ENCODE data around the gene ABCA7. TPM values are rescaled to one million over a fixed set of nuclear protein-coding genes. Genes with fewer than 3 reads are reported as not detected.
A peak's percentile ranks its signal among the peaks of the same experiment; 100 is the strongest.

The ABCA7 gene
- total RNA-seq, 1 donor: 42.5 TPM

GRCh38 chr19:1098177-1099051 is 58.5 kb downstream of the ABCA7 start:
- no peak for DNase-seq (ENCODE audit: low read depth in 2 of 3, low spot score in 2 of 3)

GRCh38 chr19:1101337-1101698 is 61.4 kb downstream of the ABCA7 start:
- peak in 2 of 3 donors; percentile 60 to 79 for DNase-seq (ENCODE audit: low read depth in 2 of 3, low spot score in 2 of 3)

GRCh38 chr19:1102407-1103131 is 62.7 kb downstream of the ABCA7 start:
- DNase-seq (ENCODE audit: low read depth in 2 of 3, low spot score in 2 of 3): no peak

GRCh38 chr19:1103132-1103707 is 63.3 kb downstream of the ABCA7 start:
- DNase-seq (ENCODE audit: low read depth in 2 of 3, low spot score in 2 of 3): no peak

- DNase-seq (ENCODE audit: low read depth in 2 of 3, low spot score in 2 of 3): peak; percentile 100
These were observed 63.9 kb downstream of the ABCA7 start, which contains the start of gene GPX4 for GRCh38 chr19:1103708-1104310. Gene GPX4, plus strand, starts transcription at chr19:1103994. Its CDS starts 50 bp downstream, at chr19:1104044.

- peak in 2 of 3 donors; percentile 81 to 87 for DNase-seq (ENCODE audit: low read depth in 2 of 3, low spot score in 2 of 3)
These were observed 64.6 kb downstream of the ABCA7 start for GRCh38 chr19:1104311-1105007.

- no peak for DNase-seq (ENCODE audit: low read depth in 2 of 3, low spot score in 2 of 3)
These were observed 65.3 kb downstream of the ABCA7 start for GRCh38 chr19:1105008-1105872.

- DNase-seq (ENCODE audit: low read depth in 2 of 3, low spot score in 2 of 3): no peak
These were observed 66.2 kb downstream of the ABCA7 start for GRCh38 chr19:1105873-1106840.

- no peak for DNase-seq (ENCODE audit: low read depth in 2 of 3, low spot score in 2 of 3)
These were observed 67.1 kb downstream of the ABCA7 start for GRCh38 chr19:1106841-1107660.

GRCh38 chr19:1107661-1108261 is 67.9 kb downstream of the ABCA7 start:
- no peak for DNase-seq (ENCODE audit: low read depth in 2 of 3, low spot score in 2 of 3)

- no peak for DNase-seq (ENCODE audit: low read depth in 2 of 3, low spot score in 2 of 3)
These were observed 68.6 kb downstream of the ABCA7 start for GRCh38 chr19:1108291-1109031.

- DNase-seq (ENCODE audit: low read depth in 2 of 3, low spot score in 2 of 3): no peak
These were observed 69.2 kb downstream of the ABCA7 start for GRCh38 chr19:1109032-1109551.

- no peak for DNase-seq (ENCODE audit: low read depth in 2 of 3, low spot score in 2 of 3)
These were observed 70.1 kb downstream of the ABCA7 start for GRCh38 chr19:1109697-1110671.

- no peak for DNase-seq (ENCODE audit: low read depth in 2 of 3, low spot score in 2 of 3)
These were observed 71.1 kb downstream of the ABCA7 start for GRCh38 chr19:1110809-1111640.

All from hematopoietic multipotent progenitor cell (in vitro differentiated cells).